HepG2 (cell line): Measurements from ENCODE around the gene ASIC2. TPM values are rescaled to one million over a fixed set of nuclear protein-coding genes. Genes with fewer than 3 reads are reported as not detected.

Experiments used
- ATAC-seq: fragments of 200-7000 bp; cut with Tn5 transposase; 3 replicates; pipeline ENCODE4 v1.9.1; 2020; ENCODE audit warnings: mild to moderate bottlenecking, moderate library complexity
- BruUV-seq: library from RNA; stranded (reverse); fragments of 400-500 nt; replicated peaks from 2 replicates; lab custom pipeline; 2021; lab: Mats Ljungman, UMichigan
- CTCF ChIA-PET: fragments of 300-600 bp; formaldehyde crosslinking; extraction: SDS; loops from one replicate; lab custom pipeline; 2021; ENCODE audit warnings: low total read pairs, inconsistent platforms, low intra/inter-chr PET ratio; lab: Yijun Ruan, JAX
- POLR2A ChIA-PET: fragments of 350-600 bp; sonication (Branson Sonifier 250); formaldehyde crosslinking; loops from one replicate; lab custom pipeline; 2020; ENCODE audit warnings: antibody characterized with exemption, inconsistent platforms; lab: Yijun Ruan, JAX
- DNase-seq: peaks from one replicate; pipeline ENCODE4 v3.0.0-alpha.2; 2015; ENCODE audit warnings: low spot score
- FAIRE-seq: peaks from 3 replicates; lab custom pipeline; 2011; peaks lifted over from hg19 to GRCh38; lab: Jason Lieb, UNC
- H2AFZ ChIP-seq: one replicate; pipeline ENCODE4 v1.6.1; 2011; ENCODE audit warnings: low read length, inconsistent platforms
- H3K27ac ChIP-seq: fragments of 300-600 bp; 3 replicates; pipeline ENCODE4 v1.8.0; 2011; ENCODE audit warnings: mixed run types, mild to moderate bottlenecking, mixed read lengths, low read length, inconsistent platforms; ENCODE audit not compliant: insufficient read depth; ENCODE audit errors: extremely low read length
- H3K27me3 ChIP-seq, 2 experiments: fragments of 200-600 bp in 1 of 2; 2 replicates in 1 of 2; 3 replicates in 1 of 2; pipeline versions ENCODE4 v1.6.0 to v1.8.0; 2011; ENCODE audit warnings: low read length in 2 of 2, mild to moderate bottlenecking in 2 of 2, moderate library complexity in 2 of 2, inconsistent platforms in 1 of 2; ENCODE audit not compliant: insufficient read depth in 2 of 2, control insufficient read depth in 1 of 2
- H3K36me3 ChIP-seq, 2 experiments: fragments of 200-600 bp in 1 of 2; replicated peaks in 1 of 2; 2 replicates in 1 of 2; 3 replicates in 1 of 2; pipeline versions ENCODE4 v1.5.1 to v1.8.0; 2011; ENCODE audit warnings: low read length in 2 of 2, inconsistent platforms in 1 of 2; ENCODE audit not compliant: insufficient read depth in 2 of 2, control insufficient read depth in 1 of 2
- H3K4me1 ChIP-seq: 2 replicates; pipeline ENCODE4 v1.5.1; 2012; ENCODE audit warnings: low read length, inconsistent platforms; ENCODE audit not compliant: insufficient read depth
- H3K4me2 ChIP-seq: 2 replicates; pipeline ENCODE4 v1.6.0; 2011; ENCODE audit warnings: low read depth, low read length, inconsistent platforms
- H3K4me3 ChIP-seq, 3 experiments: fragments of 200-600 bp in 1 of 3; sonication (generic), shearing (Covaris generic) in 1 of 3; replicated peaks in 1 of 3; 2 replicates each; pipeline ENCODE4 v1.5.1; 2011 to 2016; ENCODE audit warnings: low read length in 3 of 3, inconsistent platforms in 2 of 3, low read depth in 2 of 3, mild to moderate bottlenecking in 2 of 3, control low read depth in 1 of 3, mixed read lengths in 1 of 3; ENCODE audit not compliant: insufficient read depth in 1 of 3
- H3K79me2 ChIP-seq: one replicate; pipeline ENCODE4 v1.6.1; 2011; ENCODE audit warnings: low read length, inconsistent platforms; ENCODE audit not compliant: insufficient read depth
- H3K9ac ChIP-seq: 2 replicates; pipeline ENCODE4 v1.6.0; 2011; ENCODE audit warnings: mild to moderate bottlenecking, low read depth, low read length, inconsistent platforms; ENCODE audit not compliant: insufficient read depth
- H3K9me3 ChIP-seq: 2 replicates; pipeline ENCODE4 v1.5.1; 2012; ENCODE audit warnings: mild to moderate bottlenecking, low read length
- H4K20me1 ChIP-seq: 2 replicates; pipeline ENCODE4 v1.6.0; 2011; ENCODE audit warnings: inconsistent platforms, mild to moderate bottlenecking, low read length, moderate library complexity; ENCODE audit not compliant: insufficient read depth
- HNRNPUL1 ChIP-seq: fragments of 200-400 bp; formaldehyde crosslinking; IDR thresholded peaks from 2 replicates; pipeline ENCODE4 v1.6.1; 2017; ENCODE audit warnings: low read depth, mild to moderate bottlenecking, low read length, moderate library complexity
- PHB2 ChIP-seq: fragments of 450-650 bp; IDR thresholded peaks from 2 replicates; pipeline ENCODE4 v1.6.1; 2018; ENCODE audit not compliant: partially characterized antibody
- RORA ChIP-seq: sonication (generic); formaldehyde crosslinking; IDR thresholded peaks from 2 replicates; pipeline ENCODE4 v1.5.0; 2020; ENCODE audit warnings: mild to moderate bottlenecking, missing genetic modification reagents, moderate library complexity
- SRSF4 ChIP-seq: fragments of 200-400 bp; formaldehyde crosslinking; IDR thresholded peaks from one replicate; pipeline ENCODE4 v1.6.1; 2018; ENCODE audit warnings: mild to moderate bottlenecking, low read depth, low read length, moderate library complexity; ENCODE audit not compliant: poor library complexity, severe bottlenecking
- STAT5B ChIP-seq: sonication (generic); formaldehyde crosslinking; IDR thresholded peaks from 2 replicates; pipeline ENCODE4 v1.4.0; 2020; ENCODE audit warnings: missing genetic modification reagents
- ZNF746 ChIP-seq: sonication (generic); formaldehyde crosslinking; IDR thresholded peaks from 2 replicates; pipeline ENCODE4 v1.8.0; 2022; ENCODE audit warnings: mild to moderate bottlenecking, missing genetic modification reagents
- ZNF773 ChIP-seq: sonication (generic); formaldehyde crosslinking; IDR thresholded peaks from 2 replicates; pipeline ENCODE4 v1.4.0; 2020; ENCODE audit warnings: missing genetic modification reagents, borderline replicate concordance
- ZNF891 ChIP-seq: sonication (generic); formaldehyde crosslinking; IDR thresholded peaks from 2 replicates; pipeline ENCODE4 v1.5.0; 2020; ENCODE audit warnings: mild to moderate bottlenecking, missing genetic modification reagents
- WGBS: methylation state at CpG from one replicate; pipeline ENCODE4 v1.1.6; 2017; ENCODE audit warnings: low lambda C conversion rate; 5-methylcytosine and 5-hydroxymethylcytosine counted together
- in situ Hi-C: cut with HindIII; loops from 2 replicates; pipeline ENCODE4 v1.10.0; 2017; ENCODE audit warnings: low pct_unique_long_range_greater_than_20kb; ENCODE audit not compliant: extremely low pct_ligation_motif_present
- intact Hi-C: fragments of 100-400 bp; cut with micrococcal nuclease; formaldehyde crosslinking; loops from one replicate; pipeline ENCODE4 v1.10.0; 2022; ENCODE audit not compliant: unreplicated experiment
- polyA plus RNA-seq, 8 experiments: library from polyadenylated mRNA; depleted of rRNA in 3 of 8; stranded (reverse) in 7 of 8; unstranded in 1 of 8; fragments of >200 nt; fragmentation: Illumina TruSeq in 4 of 8; extraction: Trizol in 4 of 8; gene quantifications; 2 replicates each; pipeline versions ENCODE4 v1.2.1 to v1.2.3, GENCODE V29; 2011 to 2016; ENCODE audit warnings: low read depth in 4 of 8, missing spikeins in 1 of 8, mixed read lengths in 1 of 8; ENCODE audit not compliant: insufficient read depth in 1 of 8
- total RNA-seq, 5 experiments: library from RNA; depleted of rRNA; stranded (reverse); fragments of >200 nt; fragmentation: Illumina TruSeq; extraction: Trizol; gene quantifications; 2 replicates each; pipeline ENCODE4 v1.2.3, GENCODE V29; 2016; ENCODE audit warnings: low read depth in 1 of 5
- TF ChIP-seq, protein P1 (sequence below): conservative IDR thresholded peaks from 2 replicates; pipeline ENCODE4 v1.6.1; 2018; ENCODE audit warnings: missing genetic modification reagents

The ASIC2 gene
- total and polyA plus RNA-seq, 2 of the 13 experiments (the other 11 are each of a cell fraction or from before 2014, with no cell fraction given) = not detected

- H3K36me3 ChIP-seq = no peaks in the 10 kb centered on the region
- no peak overlapping the region for H2AFZ ChIP-seq
- no CpG with 5 or more reads among the region's 4 CpGs for WGBS
- no TSS peak for BruUV-seq
- in situ Hi-C loops (loop anchor here (25.0 kb wide), 1 partner anchor 479 kb away; no protein-coding TSS in a partner anchor), intact Hi-C loops (no loop called here)
- no peaks in the 10 kb centered on the region for H3K27me3 ChIP-seq
- CTCF ChIA-PET = no interaction called here
- no peak overlapping the region for H3K4me3 ChIP-seq
- no peaks in the 10 kb centered on the region for H3K4me1 ChIP-seq
- H3K9ac ChIP-seq = no peak overlapping the region
- H3K4me2 ChIP-seq = no peak overlapping the region
- no peak for DNase-seq
- H3K9me3 ChIP-seq = peaks cover 4% of the 10 kb centered on the region; the same call in 1 of the 2 replicates
- POLR2A ChIA-PET = no interaction called here
- no peak for ATAC-seq
- H3K27ac ChIP-seq = no peak overlapping the region
- TF ChIP-seq, protein P1, sequence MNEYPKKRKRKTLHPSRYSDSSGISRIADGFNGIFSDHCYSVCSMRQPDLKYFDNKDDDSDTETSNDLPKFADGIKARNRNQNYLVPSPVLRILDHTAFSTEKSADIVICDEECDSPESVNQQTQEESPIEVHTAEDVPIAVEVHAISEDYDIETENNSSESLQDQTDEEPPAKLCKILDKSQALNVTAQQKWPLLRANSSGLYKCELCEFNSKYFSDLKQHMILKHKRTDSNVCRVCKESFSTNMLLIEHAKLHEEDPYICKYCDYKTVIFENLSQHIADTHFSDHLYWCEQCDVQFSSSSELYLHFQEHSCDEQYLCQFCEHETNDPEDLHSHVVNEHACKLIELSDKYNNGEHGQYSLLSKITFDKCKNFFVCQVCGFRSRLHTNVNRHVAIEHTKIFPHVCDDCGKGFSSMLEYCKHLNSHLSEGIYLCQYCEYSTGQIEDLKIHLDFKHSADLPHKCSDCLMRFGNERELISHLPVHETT = no peak
- no peak for TF ChIP-seq SRSF4
- TF ChIP-seq ZNF891 = no peak
- no peak for TF ChIP-seq HNRNPUL1
- TF ChIP-seq RORA (CRISPR knock-in tag) = no peak
- no peak for TF ChIP-seq STAT5B (CRISPR knock-in tag)
- no peak for TF ChIP-seq PHB2
- no peak for TF ChIP-seq ZNF746 (CRISPR knock-in tag)
- TF ChIP-seq ZNF773 (CRISPR knock-in tag) = no peak
- H4K20me1 ChIP-seq = no peaks in the 10 kb centered on the region
- no peaks in the 10 kb centered on the region for H3K79me2 ChIP-seq
- FAIRE-seq = no peak
Measured at GRCh38 chr17:33033176-33033575, 259.9 kb downstream of the ASIC2 start.
